Stimulated activated CD4-positive, alpha-beta T cell treated with anti-CD3 and anti-CD28 coated beads, TNF-alpha, amount 100 ng/mL, for 4 hours (primary cell): ENCODE results near the gene GIPC2.
"Not testable (repeated sequence)": the region's sequence is repeated elsewhere in the genome, so short reads cannot be mapped to it uniquely, and the experiment has no call there.

ENCODE experiments used
- DNase-seq, 3 experiments: peaks; one replicate each; pipeline ENCODE4 v3.0.0-alpha.2; 2020; ENCODE audit warnings: low read depth in 3 of 3

The GIPC2 gene

DNA sequence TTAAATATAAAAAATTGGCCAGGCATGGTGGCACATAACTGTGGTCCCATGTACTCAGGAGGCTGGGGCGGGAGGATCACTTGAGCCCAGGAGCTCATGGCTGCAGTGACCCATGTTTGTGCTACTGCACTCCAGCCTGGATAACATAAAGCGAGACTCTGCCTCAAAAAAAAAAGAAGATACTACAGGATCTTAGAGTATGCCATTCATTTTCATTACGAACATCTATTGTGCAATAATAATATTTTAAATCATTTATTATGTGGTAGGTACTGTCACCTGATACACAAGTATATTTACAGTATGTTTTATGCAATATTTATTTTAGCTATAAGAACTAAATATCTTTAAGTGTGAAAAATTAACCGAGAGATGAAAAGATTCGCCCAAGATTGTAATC lies 9.3 kb upstream of the GIPC2 start:
- no peak for DNase-seq

DNA sequence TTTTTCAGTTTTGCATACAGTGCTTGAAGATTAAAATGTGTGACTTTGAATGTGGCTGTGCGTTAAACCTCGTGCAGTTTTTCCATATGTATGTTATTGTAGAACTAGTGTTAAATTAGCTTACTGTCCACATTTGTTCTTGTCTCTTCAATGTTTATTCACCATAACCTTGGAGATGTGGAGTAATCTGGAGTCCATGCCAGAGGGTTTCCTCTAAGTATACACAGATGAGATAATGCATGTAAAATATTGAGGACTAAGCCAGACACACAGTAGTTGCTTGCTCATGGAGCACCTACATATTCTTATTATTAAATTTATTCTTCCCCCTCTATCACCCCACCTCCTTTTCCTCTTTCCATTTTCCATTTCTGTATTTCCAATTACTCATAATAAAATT lies 7.7 kb upstream of the GIPC2 start:
- no peak for DNase-seq

DNA sequence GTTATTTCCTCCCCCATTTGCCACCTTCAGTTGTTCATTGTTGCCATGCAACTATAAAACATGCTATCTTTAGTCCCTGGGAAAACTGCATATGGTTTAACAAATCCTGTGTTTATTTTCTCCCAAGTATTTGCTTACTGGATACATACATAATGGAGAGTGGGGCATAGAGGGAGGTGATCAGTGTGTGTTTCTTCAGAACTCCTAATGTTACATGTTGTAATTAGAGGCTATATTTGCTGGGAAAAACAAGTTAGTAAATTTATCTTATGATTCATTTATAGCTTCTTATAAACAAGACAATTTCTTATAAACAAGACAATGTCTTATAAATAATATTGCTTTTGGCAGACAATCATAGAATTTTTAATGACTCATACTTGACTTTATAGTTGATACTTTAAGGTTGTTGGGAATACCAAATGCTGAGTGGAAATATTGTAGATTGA lies 7.3 kb upstream of the GIPC2 start:
- DNase-seq: no peak

DNA sequence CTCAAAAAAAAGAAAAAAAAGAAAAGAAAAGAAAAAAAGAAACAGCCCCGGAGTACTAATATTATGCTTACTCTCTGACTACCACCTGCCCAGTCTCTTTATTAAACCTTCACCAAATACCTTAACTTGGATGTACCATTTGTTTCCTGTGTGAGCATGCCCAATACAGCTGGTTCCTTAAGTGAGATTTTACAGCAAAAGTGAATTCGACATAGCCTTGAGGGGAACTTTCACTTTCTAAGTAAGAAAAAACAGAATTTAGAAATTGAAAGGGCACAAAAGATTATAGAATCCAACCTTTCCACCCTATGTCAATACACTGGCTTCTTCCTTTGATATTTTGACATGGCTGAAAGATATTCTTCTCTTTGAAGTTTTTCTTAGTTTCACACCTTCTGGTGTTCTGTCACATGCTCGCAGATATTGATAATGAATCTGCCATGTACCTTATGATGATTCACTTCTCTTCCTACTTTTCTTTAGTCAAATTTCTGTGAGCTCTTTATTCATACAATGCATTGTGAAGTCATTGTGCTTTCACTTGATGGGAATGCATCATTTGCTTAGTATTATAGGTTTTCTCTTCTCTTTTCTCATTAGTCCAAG lies 5.2 kb upstream of the GIPC2 start:
- DNase-seq: no peak

DNA sequence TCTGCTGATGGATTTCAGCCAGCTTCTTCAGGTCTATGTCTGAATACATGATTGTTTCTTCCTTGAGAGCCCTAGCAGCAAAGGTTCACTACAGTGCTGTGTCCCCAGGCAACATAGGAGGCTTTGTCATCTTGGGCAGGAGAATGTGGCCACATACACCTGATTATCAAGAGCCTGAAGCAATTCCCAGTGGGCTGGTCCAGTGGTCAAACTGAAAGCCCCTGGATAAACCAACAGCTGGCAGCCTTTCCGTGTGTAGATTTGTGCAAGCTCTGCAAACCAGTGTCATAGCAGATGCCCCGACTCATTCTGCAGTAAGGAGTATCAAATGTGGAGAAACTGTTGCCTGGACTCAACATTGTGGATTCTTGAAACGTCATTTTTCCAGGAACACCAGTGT lies 2.3 kb upstream of the GIPC2 start:
- DNase-seq: no peak

DNA sequence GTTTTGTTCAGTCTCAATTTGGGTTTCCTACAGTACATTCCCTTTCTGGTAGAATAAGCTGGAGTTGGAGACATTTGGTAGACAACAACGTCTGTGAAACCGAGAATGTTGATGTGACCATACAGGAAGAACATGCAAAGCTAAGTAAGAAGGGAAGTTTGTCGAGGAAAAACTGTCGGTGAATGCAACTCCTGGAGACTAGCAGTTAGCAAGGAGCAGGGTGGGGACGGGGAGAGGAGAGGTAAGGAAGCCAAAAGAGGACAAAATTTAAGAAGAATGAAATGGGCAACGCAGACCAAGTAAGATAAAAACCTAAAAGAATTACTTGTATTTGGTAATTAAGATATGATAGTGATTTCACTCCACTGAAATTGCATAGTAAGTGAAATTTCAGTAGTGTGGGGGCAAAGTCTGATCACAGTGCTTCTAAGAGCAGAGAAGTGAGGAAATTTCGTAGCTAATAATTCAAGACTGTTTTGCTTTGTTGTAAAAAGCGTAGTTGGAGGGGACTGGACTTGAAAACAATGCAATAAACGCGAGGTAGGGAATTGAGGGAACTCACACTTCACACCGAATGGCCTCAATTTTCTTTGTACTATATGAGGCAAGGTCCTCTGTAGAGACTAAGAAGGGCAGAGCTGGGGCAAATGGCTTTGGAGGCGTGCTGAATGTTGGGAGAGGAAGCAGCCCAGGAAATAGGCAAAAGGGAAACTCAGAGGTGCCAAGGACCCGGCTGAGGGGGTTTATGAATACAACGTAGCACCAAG lies 787 bp upstream of the GIPC2 start:
- no peak for DNase-seq

DNA sequence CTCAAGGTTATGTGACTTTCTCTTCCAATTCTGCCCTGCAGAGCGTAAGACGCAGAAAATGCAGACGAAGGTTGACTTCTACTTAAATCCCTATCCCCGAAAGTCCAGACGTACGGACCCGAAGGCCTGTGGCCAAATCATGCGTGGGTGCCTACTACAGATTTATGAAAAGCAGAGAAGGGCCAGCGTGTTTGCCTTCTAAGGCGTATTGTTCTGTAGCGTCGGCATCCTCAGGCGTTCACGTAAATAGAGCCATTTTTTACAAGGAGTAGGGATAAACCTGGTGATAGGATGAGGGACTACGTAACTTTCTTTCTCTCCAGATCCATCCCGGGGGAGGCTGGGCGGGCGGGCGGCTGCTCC lies 222 bp upstream of the GIPC2 start:
- DNase-seq: no peak

DNA sequence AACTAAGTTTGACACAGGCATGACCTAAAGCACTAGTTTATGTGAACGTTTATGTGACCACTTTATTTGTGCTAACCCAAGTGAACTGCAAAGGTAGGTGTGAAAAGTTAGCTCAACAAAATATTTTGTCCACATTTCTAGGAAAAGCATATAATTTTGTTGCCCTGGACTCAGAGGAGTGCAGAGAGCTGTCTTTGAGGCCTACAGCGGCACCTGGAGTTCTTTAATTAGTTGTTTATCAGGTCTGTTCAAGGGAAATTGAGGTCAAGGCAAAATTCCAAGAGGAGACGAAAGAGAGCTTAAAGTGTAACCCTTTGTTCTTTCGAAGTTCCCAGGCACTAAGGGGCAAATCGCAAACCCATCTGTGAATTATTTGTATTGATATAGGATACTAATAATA lies 1.3 kb downstream of the GIPC2 start:
- no peak for DNase-seq

DNA sequence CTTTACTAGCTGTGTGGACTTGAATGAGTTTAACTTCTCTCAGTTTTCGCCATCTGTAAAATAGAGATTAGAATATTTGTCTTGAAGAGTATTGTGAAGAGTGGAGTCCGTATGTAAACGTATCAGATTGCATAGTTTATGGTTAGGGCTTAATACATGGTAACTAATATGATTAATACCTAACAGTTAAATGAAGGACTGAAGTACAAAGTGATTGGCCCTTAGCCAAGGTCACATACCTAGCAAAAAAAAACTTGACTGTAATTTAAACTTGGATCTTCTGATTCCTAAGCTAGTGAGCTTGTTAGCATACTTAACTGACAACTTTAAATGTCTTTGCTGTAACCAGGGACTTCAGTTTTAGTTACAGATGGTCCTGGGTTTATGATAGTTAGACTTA lies 1.9 kb downstream of the GIPC2 start:
- no peak for DNase-seq

DNA sequence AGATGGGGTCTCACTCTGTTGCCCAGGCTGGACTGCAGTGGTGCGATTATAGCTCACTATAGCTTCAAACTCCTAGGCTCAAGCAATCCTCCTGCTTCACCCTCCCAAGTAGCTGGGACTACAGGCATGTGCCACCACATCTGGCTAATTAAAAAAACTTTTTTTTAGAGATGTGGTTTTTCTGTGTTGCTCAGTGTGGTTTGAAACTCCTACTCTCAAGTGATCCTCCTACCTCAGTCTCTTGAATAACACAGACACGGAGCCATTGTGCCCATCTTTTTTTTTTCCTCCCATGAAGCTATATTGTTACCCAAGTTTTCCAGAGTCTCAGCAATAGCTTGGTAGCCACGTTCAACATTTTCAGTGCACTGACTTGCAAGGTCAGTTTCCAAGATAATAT lies 2.7 kb downstream of the GIPC2 start:
- no peak for DNase-seq

DNA sequence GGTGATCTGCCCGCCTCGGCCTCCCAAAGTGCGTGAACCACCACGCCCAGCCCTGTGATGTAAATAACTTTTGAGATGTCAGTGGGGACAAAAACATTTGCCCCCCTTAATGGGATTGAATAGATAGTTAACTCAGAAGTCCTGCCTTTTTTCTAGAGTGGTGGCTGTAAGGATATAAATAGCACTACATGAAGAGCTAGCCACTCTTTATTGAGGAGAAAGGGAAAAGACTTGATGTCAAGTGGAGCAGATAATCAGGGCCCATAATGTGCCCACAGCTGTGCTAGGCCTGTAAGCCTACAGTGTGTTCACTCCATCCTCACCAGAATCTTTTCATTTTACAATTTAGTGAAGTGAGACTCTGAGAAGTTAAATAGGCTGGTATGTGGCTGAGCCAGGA lies 3.6 kb downstream of the GIPC2 start:
- no peak for DNase-seq

DNA sequence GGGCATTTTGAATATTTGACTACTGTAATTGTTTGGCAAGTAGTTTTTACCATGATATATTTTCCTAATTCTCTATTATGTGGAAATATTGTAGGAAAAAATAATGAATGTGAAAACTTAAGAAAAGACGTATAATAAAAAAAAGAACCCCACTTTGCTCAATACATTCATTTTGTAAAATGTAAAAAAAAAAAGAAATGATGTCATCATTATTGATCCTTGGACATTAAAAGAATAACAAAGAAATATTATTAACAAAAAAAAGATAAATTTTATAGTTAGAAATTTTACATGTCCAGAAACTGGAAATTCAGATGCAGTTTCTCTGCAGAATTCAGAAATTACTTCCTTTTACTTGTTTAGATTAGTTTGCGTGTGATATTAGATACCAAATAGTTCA lies 5.2 kb downstream of the GIPC2 start:
- DNase-seq: no peak

DNA sequence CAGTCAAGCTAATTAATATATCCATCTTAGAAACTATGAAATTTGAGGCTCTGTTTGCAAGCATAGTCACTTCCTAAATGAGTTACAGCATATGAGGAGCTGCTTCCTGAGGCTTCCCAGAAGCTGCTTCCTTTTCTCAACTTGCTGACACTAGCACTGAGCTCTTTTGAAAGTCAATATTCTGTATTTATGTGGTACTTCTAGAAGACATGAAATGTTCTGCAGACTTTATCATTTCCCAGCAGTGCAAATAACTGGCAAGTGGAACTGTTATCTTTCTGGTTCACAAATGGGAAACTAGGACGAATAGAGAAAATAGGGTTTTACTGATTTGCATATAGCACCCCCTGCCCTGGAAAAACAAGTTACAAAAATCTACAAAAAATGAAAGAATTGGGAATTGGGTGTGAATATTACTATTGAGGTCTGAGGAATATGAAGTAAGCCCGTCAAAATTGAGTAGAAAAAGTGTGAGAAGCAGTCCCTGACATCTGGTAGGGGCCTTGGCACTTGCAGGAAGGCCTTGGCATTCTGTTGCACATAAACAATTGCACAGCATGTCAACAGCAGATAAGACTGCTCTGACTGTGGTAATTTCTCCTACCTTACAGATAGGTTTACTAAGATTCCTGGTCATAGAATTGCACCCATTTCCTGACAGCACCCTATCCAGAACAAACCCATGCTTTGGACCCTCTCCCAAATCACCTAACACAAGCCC lies 7.1 kb downstream of the GIPC2 start:
- DNase-seq: no peak

DNA sequence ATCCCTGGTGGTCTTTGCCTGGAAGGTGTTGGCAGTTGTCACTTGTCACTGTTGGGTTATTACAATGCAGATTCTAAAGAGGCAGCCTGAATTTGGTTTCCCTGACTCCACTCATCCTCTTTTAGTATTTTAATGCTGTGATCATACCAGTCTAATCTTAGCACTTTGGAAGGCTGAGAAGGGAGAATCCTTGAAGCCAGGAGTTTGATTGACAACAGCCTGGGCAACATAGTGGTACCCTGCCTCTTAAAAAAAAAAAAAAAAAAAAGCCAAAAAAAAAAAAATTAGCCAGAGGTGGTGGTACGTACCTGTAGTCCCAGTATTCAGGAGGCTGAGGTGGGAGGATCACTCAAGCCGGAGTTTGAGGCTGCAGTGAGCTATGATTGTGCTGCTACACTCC lies 7.7 kb downstream of the GIPC2 start:
- no peak for DNase-seq

DNA sequence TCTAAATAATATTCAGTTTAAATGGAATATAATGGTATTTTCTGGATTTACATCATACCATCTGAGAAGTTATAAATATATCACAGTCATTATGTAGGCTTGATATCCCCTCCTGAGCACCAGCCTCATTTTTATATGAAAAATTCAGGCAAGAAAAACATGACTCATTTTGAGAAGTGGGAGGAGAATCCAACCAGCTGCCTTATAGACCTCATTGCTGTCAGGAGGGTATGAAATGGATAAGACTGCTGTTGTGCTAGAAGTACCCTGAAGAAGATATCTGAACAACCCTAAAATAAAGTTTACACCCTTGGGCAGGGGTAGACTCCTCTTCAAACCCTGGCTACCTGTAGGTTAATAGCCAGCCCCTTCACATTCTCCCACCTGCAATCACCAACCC lies 8.8 kb downstream of the GIPC2 start:
- DNase-seq: no peak

DNA sequence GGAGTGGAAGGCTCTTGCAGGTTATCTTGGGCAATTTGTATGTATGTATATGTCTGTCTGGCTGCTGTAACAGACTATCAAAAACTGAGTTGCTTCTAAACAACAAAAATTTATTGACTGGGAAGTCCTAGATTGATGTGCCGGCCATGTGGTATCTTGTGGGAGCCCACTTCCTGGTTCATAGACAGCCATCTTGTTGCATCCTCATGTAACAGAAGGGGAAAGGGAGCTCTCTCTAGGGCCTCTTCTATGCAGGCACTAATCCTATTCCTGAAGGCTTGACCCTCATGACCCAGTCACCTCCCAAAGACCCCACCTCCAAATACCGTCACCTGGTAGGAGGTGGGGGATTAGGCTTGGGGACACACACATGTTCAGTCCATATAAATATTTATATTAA lies 9.2 kb downstream of the GIPC2 start:
- DNase-seq: no peak

DNA sequence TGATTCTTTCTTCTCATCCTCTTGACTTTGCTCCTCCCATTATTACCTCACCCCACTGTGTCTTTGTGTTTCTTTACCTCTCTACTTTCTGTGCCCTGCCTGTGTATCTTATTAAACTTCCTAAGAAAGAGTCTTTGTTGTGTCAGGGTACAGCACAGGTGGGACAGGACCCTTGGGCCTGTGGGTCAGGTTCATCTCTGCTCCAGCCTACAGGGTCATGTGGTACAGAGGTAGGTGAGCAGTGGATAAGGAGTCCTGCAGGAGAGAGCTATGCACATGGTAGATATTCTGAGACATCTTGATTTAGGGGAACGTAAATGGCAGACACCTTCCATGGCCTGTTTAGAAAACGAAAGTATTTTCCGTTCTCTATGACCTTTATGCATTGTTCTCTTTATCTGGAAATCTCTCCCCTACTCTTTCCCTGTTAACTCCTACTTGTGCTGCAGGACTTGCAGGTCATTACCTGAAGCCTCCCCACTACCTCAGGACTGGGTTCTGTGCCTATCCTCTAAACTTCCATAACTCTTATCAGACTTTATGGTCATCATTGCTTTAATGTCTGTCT lies 9.9 kb downstream of the GIPC2 start:
- DNase-seq: no peak

DNA sequence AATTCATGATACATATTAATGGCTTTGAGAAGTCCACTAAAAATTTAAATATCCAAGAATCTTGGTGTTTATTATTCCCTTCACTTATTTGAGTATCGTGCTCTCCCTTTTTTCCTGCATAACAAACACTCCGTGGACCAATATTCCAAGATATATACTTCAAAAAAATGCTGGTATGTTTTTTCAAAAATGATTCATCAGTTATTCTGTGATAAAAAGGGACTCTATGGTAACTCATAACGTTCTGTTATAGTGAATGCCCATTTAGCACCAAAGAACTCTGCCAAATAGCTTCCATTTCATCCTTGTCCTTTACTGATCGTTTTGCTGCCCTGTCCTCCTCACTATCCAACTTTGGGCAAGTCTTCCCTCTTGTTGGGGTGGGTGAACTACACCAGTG lies 12.9 kb downstream of the GIPC2 start:
- DNase-seq: no peak

DNA sequence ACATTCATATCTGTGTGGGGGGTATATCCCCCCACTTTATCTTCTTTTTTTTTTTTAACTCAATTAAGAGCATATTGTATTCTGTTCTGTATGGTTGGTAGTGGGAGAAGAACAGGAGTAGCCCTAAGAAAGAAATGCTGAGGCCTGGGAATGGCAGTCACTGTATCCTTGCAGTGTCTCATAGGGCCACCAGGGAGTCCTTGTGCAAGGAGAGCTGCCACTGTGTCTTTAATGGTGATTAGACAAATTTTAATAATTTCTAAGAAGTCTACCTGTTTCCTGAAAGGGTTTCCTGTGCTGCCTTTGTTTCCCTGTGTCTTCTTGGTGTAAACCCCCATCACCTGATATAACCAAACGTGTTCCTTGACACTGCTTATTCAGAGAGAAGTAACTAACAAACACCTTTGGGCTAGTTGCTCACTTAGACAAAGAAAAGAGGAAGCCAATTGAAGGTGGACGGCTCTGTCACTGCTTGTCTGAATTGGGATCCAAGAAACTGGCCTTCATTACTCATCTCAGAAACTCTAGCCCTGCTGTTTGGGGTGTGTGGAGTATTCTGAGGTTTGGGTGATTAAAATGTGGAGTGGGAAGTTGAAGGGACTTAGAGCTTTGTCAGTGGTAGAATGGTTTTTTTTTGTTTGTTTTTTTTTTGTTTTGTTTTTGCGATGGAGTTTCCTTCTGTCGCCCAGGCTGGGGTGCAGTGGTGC lies 15.2 kb downstream of the GIPC2 start:
- DNase-seq: no peak

DNA sequence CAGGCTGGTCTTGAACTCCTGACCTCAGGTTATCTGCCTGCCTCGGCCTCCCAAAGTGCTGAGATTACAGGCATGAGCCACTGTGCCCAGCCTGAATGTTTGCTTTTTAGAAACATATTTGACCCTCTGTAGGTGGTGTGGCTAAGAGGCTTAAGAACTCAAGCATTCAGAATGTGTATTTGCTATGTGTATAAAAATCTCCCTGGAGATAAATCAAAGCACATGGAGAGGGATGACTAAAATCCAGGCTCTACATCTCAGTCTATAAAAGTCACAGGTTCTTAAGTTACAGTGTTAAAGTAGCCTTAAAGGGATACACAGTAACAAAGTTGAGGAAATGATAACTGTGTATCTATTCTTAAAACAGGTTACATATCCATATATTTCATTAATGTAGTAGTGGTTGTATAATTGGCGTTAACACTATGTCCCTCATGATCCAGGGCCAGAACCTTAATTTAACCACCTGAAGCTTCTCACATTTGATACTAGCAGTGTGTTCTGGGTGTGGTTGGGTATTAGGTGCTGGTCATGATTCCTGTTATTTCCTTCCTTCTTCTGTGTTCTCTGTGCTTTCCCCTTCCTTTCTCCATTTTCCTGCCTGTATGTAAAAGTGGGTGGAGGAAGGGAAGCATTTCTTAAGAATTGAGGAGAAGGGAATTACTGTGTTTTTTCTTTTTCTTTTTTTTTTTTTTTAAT lies 16.2 kb downstream of the GIPC2 start:
- no peak for DNase-seq

DNA sequence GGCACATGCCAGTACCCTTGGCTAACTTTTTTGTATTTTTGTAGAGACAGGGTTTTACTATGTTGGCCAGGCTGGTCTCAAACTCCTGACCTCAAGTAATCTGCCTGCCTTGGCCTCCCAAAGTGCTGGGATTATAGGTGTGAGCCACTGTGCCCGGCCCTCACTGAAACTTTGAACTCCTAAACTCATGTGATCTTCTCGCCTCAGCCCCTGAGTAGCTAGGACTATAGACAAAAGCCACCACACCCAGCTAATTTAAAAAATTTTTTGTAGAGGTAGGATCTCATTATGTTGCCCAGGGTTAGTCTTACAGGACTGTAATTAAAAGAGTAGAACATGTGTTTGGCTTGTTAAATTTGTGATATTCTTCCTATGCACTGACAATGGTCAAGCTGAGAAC lies 19.1 kb downstream of the GIPC2 start:
- DNase-seq: not testable (repeated sequence)
